ENCODE measurements around the gene RTBDN. TPM values are rescaled to one million over a fixed set of nuclear protein-coding genes. Genes with fewer than 3 reads are reported as not detected.
A peak's percentile ranks its signal among the peaks of the same experiment; 100 is the strongest.

The RTBDN gene
- total RNA-seq, 1 donor from 2014 or later = not detected

DNA sequence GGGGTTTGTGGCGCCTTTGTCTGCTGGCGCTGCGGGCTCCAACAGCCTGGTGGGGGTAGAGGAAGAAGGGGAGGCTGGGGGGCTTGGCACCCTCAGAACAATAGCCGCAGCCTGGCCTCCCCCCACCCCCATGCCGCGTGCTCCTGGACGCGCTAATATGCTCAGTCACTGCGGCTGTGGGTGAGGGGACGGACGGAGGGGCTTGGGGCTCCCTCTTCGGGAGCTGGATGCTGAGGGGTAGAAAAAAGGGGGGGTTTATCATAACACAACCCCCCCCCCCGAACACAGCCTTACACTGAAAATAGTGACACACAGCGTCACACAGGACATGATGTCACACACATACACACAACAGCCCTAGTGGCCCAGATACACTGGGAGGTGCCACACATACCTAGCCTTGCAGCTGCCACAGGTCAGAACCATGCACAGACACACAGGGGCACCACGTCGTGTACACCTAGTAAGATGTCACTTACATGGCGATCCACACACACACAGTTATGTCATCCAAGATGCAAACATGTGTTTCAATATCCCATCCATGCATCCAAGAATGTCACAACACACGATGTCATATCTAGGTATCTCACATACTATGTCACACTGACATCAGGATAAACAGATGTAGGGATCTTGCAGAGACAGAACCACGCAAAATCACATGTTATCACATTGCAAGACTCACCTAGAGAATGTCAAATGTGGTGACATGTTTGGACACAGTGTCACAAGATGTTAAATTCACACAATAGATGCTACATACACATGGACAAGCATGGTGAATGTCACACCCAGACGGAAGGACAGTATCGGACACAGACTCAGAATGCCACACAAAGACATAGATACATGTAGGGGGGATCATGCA, 4.7 kb upstream of the RTBDN start:
- intact Hi-C loops (cut with DNase I) = no loop called here
- Histone ChIP-seq H3K27ac (no peak overlapping the region), H3K4me1 (peaks cover 5 to 6% of the 10 kb centered on the region in 2 donors), H3K4me3 (peak overlapping the region in 1 of 2 donors; percentile 49), H3K27me3 (peaks cover 52% of the 10 kb centered on the region), H3K36me3 (no peaks in the 10 kb centered on the region), H3K9me3 (no peaks in the 10 kb centered on the region)
- no peak for DNase-seq (ENCODE audit: low spot score in 2 of 2)
- TF ChIP-seq, protein P1, sequence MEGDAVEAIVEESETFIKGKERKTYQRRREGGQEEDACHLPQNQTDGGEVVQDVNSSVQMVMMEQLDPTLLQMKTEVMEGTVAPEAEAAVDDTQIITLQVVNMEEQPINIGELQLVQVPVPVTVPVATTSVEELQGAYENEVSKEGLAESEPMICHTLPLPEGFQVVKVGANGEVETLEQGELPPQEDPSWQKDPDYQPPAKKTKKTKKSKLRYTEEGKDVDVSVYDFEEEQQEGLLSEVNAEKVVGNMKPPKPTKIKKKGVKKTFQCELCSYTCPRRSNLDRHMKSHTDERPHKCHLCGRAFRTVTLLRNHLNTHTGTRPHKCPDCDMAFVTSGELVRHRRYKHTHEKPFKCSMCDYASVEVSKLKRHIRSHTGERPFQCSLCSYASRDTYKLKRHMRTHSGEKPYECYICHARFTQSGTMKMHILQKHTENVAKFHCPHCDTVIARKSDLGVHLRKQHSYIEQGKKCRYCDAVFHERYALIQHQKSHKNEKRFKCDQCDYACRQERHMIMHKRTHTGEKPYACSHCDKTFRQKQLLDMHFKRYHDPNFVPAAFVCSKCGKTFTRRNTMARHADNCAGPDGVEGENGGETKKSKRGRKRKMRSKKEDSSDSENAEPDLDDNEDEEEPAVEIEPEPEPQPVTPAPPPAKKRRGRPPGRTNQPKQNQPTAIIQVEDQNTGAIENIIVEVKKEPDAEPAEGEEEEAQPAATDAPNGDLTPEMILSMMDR (IDR thresholded peaks at IDR 0.05) = no peak

DNA sequence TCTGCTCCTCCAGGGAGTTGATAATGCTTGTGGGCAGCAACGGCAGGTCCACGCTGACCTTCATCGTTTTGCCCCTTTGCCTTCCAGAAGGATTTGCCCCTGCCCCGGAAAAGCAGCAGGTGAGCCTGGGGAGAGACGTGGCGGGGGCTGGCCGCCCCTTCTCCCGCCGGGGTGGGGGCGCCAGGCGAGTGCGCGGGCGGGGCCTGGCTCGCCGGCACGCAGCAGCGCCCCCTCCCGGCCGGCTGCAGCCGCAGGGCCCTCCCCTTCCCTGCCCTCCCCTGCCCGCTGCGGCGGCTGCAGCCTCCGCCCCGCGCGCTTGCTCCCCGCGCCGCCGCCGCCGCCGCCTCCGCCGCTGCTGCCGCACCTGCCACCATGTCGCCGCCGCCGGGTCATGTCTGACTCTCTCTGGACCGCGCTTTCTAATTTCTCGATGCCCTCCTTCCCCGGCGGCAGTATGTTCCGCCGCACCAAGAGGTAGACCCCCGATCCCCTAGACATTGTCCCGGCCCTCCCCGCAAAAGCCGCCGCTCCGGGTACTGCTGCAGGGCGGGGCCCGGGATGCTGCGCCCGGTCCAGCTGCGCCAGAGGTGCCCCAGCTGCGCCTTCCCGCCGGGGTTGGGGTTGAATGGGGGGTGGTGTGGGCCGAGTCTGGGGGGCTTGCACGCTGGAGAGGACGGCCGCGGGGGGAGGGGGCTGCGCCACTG, 4.0 kb upstream of the RTBDN start, which contains the start of gene MAST1:
Gene MAST1 (plus strand): TSS at position 334 of the 704 bp plus-strand sequence. CDS start 58 bp downstream, at position 392.
- Histone ChIP-seq H3K27me3 (peaks cover 55% of the 10 kb centered on the region), H3K9me3 (no peaks in the 10 kb centered on the region), H3K27ac (no peak within 1 kb of the TSS), H3K4me1 (peaks cover 6 to 9% of the 10 kb centered on the region in 2 donors), H3K4me3 (peak within 1 kb of the TSS; percentile 34 to 49), H3K36me3 (no peaks in the 10 kb centered on the region)
- TF ChIP-seq, protein P1 (IDR thresholded peaks at IDR 0.05) = peak in 1 of 3 experiments; percentile 34
- intact Hi-C loops (cut with DNase I) = no loop called here
- DNase-seq (ENCODE audit: low spot score in 2 of 2) = no peak

DNA sequence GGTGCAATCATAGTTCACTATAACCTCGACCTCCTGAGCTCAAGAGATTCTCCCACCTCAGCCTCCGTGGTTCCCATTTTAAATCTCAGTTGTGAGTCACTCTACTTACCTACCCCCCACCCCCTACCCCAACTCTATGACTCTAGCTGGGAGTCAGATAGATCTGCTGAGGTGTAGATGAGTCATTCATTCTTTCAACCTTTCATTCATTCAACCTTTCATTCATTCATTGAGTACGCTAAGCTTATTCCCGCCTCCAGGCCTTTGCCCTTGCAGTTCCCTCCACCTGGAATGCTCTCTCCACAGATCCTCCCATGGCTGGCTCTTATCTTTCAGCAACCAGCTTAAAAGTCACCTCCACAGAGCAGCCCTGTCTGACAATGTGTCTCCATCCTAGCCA, 2.8 kb upstream of the RTBDN start:
- no peak for DNase-seq (ENCODE audit: low spot score in 2 of 2)
- Histone ChIP-seq H3K4me1 (peaks cover 6 to 9% of the 10 kb centered on the region in 2 donors), H3K9me3 (no peaks in the 10 kb centered on the region), H3K4me3 (no peak overlapping the region), H3K36me3 (no peaks in the 10 kb centered on the region), H3K27me3 (peaks cover 59% of the 10 kb centered on the region), H3K27ac (no peak overlapping the region)
- TF ChIP-seq, protein P1 (IDR thresholded peaks at IDR 0.05) = no peak
- intact Hi-C loops (cut with DNase I) = no loop called here

DNA sequence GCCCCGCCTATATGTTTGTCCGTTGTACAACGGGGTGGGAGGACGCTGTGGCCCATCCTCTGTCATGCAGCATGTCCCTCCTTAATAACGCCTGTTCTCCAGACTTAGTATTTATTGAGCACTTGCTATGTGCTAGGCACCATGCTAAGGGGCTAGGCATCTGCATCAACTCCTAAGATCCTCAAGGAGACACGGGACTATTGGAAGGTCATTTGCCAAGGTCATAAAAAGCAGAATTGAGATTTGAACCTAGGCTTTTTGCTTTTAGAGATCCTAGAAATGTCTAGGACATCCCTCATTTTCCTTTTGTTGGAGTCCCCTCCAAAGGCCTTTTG, 2.1 kb upstream of the RTBDN start:
- DNase-seq (ENCODE audit: low spot score in 2 of 2) = no peak
- TF ChIP-seq, protein P1 (IDR thresholded peaks at IDR 0.05) = no peak
- H3K27ac ChIP-seq = no peak overlapping the region
- H3K27me3 ChIP-seq = peaks cover 60% of the 10 kb centered on the region
- H3K9me3 ChIP-seq = no peaks in the 10 kb centered on the region
- intact Hi-C loops (cut with DNase I) = no loop called here
- no peak overlapping the region for H3K4me3 ChIP-seq
- no peaks in the 10 kb centered on the region for H3K36me3 ChIP-seq
- peaks cover 6 to 9% of the 10 kb centered on the region in 2 donors for H3K4me1 ChIP-seq

DNA sequence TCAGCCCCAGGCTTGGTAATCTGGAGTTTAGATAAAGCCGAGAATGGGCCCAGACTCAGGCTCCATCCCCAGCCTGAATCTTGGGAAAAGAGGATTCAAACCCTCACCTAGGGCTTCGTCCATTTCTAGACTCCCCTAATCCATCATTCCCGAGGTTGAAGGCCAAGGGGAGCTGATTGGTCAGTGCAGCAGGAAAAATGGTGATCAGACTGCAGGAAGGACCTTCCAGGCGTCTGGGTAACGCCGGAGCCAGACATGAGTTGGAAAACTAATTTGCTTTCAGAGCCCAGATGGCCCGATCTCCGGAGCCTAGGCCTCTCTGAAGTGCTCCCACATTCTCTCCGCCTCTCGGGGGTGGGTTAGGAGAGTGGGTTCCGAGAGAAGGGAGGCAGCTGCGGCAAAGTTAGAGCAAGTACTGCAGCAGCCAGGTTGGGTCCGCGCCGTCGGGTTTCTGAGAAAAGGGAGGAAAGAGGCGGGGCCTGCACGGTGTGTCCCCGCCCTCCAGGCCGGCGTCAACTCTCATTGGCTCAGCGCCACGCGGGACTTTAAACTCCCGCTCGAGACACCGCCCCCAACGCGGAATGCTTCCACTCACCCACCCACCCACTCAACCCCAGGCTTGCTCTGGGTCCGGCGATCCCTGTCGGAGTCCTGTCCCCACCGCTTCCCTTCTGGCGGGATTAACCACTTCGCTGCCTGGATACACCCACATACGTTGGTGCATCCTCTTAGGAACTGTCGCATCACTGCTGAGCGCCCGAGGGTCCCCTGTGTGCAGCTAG, 788 bp upstream of the RTBDN start:
- Histone ChIP-seq H3K9me3 (no peaks in the 10 kb centered on the region), H3K4me3 (no peak overlapping the region), H3K27ac (no peak overlapping the region), H3K27me3 (peaks cover 60% of the 10 kb centered on the region), H3K4me1 (peaks cover 0 to 9% of the 10 kb centered on the region in 2 donors), H3K36me3 (no peaks in the 10 kb centered on the region)
- intact Hi-C loops (cut with DNase I) = no loop called here
- TF ChIP-seq, protein P1 (IDR thresholded peaks at IDR 0.05) = no peak
- DNase-seq (ENCODE audit: low spot score in 2 of 2) = no peak

All from ascending aorta (tissue), 2 donors.